ENCODE results near the gene C1QTNF6. TPM values are rescaled to one million over a fixed set of nuclear protein-coding genes. Genes with fewer than 3 reads are reported as not detected.

C1QTNF6 gene
- total RNA-seq, 1 donor from 2014 or later, result 1.6 TPM

DNA sequence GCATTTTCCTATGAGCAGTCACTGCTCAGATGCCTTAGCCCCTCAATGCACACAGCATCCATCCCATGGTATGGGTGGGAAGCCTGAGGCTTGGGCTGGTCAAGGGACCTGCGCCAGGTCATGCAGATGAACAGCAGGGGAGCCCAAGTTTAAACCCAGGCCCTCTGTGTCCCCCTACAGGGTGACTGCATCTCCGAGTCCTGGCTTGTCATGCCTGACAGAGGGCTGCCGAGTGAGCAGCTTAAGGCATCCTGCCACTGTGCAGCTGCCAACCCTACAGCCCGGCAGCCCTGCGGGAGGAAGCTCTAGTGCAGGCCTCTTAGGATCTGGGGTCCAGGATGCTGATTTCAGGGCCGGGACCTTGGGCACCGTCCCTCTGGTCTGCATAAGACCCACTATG lies 48.3 kb downstream of the C1QTNF6 start:
- intact Hi-C loops (cut with DNase I), result no loop called here
- DNase-seq (ENCODE audit: missing footprints) (peak; percentile 26), ATAC-seq (no peak)

DNA sequence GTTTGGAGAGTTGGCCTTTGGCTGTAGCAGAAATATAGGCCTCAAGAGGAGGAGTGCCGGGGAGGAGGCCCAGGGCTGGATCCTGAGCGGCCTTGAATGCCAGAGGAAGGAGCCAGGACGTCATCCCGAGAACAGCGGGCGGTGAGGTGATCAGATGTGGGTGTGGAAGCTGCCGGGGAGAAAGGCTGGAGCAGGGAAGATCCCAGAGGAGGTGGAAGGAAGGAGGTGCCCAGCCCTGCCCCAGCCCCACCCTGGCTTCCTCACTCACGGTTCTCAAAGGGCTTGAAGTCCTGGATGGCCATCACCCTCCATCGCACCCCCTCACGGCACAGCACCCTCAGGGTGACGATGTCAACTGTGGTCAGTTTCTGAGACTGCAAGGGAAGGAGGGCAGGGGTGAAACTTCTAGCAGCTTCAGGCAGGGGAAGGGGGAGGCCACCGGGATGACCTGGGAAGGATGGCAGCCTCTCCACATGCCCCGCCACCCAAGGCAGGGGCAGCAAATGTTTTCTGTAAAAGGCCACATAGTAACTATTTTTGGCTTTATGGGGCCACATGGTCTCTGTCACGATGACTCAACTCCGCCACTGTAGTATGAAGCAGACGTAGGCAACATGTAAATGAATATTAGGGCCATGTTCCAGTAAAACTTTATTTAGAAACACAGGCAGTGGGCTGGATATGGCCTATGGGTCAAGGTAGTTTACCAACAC lies 49.0 kb downstream of the C1QTNF6 start:
- ATAC-seq (no peak), DNase-seq (ENCODE audit: missing footprints) (peak; percentile 7)
- intact Hi-C loops (cut with DNase I), result no loop called here

- intact Hi-C loops (cut with DNase I), result no loop called here
- DNase-seq (ENCODE audit: missing footprints) (peak; percentile 4), ATAC-seq (no peak)
Measured at GRCh38 chr22:37137903-37138665, 50.0 kb downstream of the C1QTNF6 start.

DNA sequence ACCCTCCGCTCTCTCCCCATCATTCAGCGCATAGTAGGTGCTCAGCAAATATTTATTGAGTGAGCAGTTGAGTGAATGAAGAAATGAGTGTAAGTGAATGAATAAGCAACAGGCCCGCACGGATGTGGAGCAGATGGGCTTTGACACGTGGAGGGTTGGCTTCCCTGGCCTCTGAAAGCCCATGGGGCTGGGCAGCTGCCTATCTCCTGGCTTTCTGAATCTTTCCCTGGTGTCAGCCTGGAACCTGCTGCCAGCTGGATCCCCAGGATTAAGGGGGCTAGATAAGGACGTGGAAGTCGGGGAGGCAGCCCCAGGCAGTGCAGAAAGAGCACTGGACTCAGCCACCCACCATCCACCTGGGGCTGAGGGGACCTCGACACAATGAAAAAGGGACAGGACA lies 50.9 kb downstream of the C1QTNF6 start:
- intact Hi-C loops (cut with DNase I), result no loop called here
- DNase-seq (ENCODE audit: missing footprints), result peak; percentile 32
- ATAC-seq, result no peak

DNA sequence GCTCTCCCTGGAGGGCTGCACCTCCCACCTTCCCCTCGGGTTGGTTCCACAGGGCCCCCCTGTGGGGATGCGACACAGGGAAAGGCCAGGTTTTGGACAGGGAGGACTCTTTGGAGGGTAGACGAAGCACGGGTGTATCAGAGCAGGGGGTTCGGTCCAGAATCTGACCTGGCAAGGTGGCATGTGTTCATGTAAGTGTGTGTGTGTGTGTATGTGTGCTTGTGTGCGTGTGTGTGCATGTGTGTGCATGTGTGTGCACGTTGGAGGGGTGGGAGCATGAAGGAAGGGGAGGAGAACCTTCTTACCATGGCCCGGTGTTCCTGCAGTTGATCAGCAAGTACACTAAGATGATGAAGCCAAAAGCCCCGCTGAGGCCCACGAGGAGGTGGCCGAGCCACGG lies 53.0 kb downstream of the C1QTNF6 start:
- ATAC-seq, result no peak
- intact Hi-C loops (cut with DNase I), result no loop called here
- DNase-seq (ENCODE audit: missing footprints), result peak; percentile 11

DNA sequence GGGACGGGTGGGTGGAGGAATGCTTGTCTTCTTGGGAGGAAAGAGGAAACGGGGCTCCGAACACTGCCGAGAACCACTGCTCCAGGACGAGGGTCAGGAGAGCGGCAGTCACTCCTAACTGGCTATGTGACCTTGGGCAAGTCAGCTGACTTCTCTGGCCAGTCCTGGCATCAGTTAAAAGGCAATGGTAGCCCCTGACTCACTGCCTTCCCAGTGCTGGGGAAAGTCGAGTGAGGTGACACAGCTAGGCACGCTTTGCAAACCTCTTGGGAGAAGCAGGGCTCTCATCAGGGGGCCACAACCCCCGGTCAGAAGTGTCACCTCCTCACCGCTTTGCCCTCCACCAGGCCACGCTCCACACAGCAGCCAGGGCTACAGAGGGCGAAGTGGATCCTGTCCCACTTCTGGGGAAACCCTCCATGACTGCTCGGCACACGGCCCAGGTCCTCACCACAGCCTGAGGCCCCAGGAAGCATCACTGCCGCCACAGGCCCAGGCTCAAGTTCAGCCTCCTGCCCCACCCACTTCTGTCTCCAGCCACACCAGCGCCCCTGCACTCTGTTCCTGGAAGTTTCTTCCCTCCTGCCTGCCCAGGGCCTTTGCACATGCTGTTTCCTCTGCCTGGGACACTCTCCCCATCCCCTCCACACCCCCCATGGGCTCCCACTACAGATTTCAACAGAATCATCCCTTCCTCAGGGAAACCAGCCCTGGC lies 54.6 kb downstream of the C1QTNF6 start:
- ATAC-seq (no peak), DNase-seq (ENCODE audit: missing footprints) (peak; percentile 17)
- intact Hi-C loops (cut with DNase I), result no loop called here

- DNase-seq (ENCODE audit: missing footprints) (peak; percentile 16), ATAC-seq (no peak)
- intact Hi-C loops (cut with DNase I), result no loop called here
Measured at GRCh38 chr22:37132773-37133172, 55.3 kb downstream of the C1QTNF6 start.

Other genes starting within 250 kb of the C1QTNF6 start
- 54.6 TPM for gene TST, start 168.8 kb downstream of the C1QTNF6 start, total RNA-seq
- 58.4 TPM for gene MPST, start 168.5 kb downstream of the C1QTNF6 start, total RNA-seq
- 11.2 TPM for gene KCTD17, start 136.5 kb downstream of the C1QTNF6 start, total RNA-seq
- gene TMPRSS6, start 78.5 kb downstream of the C1QTNF6 start, total RNA-seq, result not detected
- gene IL2RB, start 38.3 kb downstream of the C1QTNF6 start, total RNA-seq, result 1.3 TPM
- not detected for gene SSTR3, start 24.2 kb upstream of the C1QTNF6 start, total RNA-seq
- gene RAC2, start 56.0 kb upstream of the C1QTNF6 start, total RNA-seq, result 6.9 TPM
- 7.5 TPM for gene CYTH4, start 94.3 kb upstream of the C1QTNF6 start, total RNA-seq
- 0.22 TPM for gene ELFN2, start 239.2 kb upstream of the C1QTNF6 start, total RNA-seq